Esophagus squamous epithelium (tissue), 4 donors: Measurements from ENCODE around the gene ANKLE1.

Experiments
- CTCF ChIP-seq, 6 experiments: fragments of 450-650 bp in 4 of 6; fragments of 200-600 bp in 2 of 6; sonication (generic) in 2 of 6; IDR thresholded peaks; one replicate each; pipeline ENCODE4 v1.5.1; 2016 to 2019; ENCODE audit warnings: antibody characterized with exemption in 6 of 6, mild to moderate bottlenecking in 4 of 6, moderate library complexity in 4 of 6
- POLR2A ChIP-seq, 4 donors: fragments of 450-650 bp; IDR thresholded peaks; one replicate each; pipeline ENCODE4 v1.6.1; 2017; ENCODE audit warnings: antibody characterized with exemption in 4 of 4, mild to moderate bottlenecking in 4 of 4, moderate library complexity in 3 of 4

GRCh38 chr19:17330262-17331044 is 48.8 kb downstream of the ANKLE1 start:
- TF ChIP-seq CTCF (IDR thresholded peaks at IDR 0.05) (no peak), POLR2A (IDR thresholded peaks at IDR 0.05) (no peak)
